Neural progenitor cell (in vitro differentiated cells): Measurements from ENCODE around the gene SREBF2. TPM values are rescaled to one million over a fixed set of nuclear protein-coding genes. Genes with fewer than 3 reads are reported as not detected.

Experiments used
- DNase-seq: peaks from one replicate; pipeline ENCODE4 v3.0.0-alpha.2; 2016; ENCODE audit warnings: low spot score
- H2AFZ ChIP-seq: fragments of 200-600 bp; sonication (generic); replicated peaks from 2 replicates; pipeline ENCODE4 v1.6.1; 2016; ENCODE audit warnings: antibody characterized with exemption
- H3F3A ChIP-seq: fragments of 200-600 bp; sonication (generic); 2 replicates; pipeline ENCODE4 v1.6.1; 2016; ENCODE audit warnings: antibody characterized with exemption, low read depth
- H3K27ac ChIP-seq: fragments of 200-600 bp; sonication (generic); 2 replicates; pipeline ENCODE4 v1.5.1; 2016; ENCODE audit warnings: mild to moderate bottlenecking
- H3K27me3 ChIP-seq: fragments of 200-600 bp; sonication (generic); 2 replicates; pipeline ENCODE4 v1.6.1; 2016; ENCODE audit warnings: mild to moderate bottlenecking, moderate library complexity
- H3K36me3 ChIP-seq: fragments of 200-600 bp; sonication (generic); 2 replicates; pipeline ENCODE4 v1.5.1; 2016
- H3K4me1 ChIP-seq: fragments of 200-600 bp; sonication (generic); 2 replicates; pipeline ENCODE4 v1.6.1; 2016; ENCODE audit warnings: mixed run types
- H3K4me2 ChIP-seq: fragments of 200-600 bp; sonication (generic); 2 replicates; pipeline ENCODE4 v1.6.1; 2016
- H3K4me3 ChIP-seq: fragments of 200-600 bp; sonication (generic); 2 replicates; pipeline ENCODE4 v1.5.1; 2016
- H3K79me2 ChIP-seq: fragments of 200-600 bp; sonication (generic); 2 replicates; pipeline ENCODE4 v1.6.1; 2016; ENCODE audit warnings: low read depth
- H3K9ac ChIP-seq: fragments of 200-600 bp; sonication (generic); 2 replicates; pipeline ENCODE4 v1.6.1; 2016
- H3K9me3 ChIP-seq: fragments of 200-600 bp; sonication (generic); 2 replicates; pipeline ENCODE4 v1.5.1; 2016; ENCODE audit warnings: low read depth
- H4K20me1 ChIP-seq: fragments of 200-600 bp; sonication (generic); 2 replicates; pipeline ENCODE4 v1.6.1; 2016; ENCODE audit warnings: low read depth
- H3K27ac Mint-ChIP-seq: 3 replicates; pipeline ENCODE4 v1.8.0; 2021; ENCODE audit warnings: mixed read lengths
- H3K27me3 Mint-ChIP-seq: 2 replicates; pipeline ENCODE4 v1.8.0; 2022; ENCODE audit warnings: low read depth, mild to moderate bottlenecking, inconsistent platforms, moderate library complexity, mixed read lengths; ENCODE audit not compliant: insufficient read depth
- H3K36me3 Mint-ChIP-seq: 3 replicates; pipeline ENCODE4 v1.8.0; 2021; ENCODE audit warnings: mixed read lengths
- H3K4me1 Mint-ChIP-seq: 3 replicates; pipeline ENCODE4 v1.8.0; 2021; ENCODE audit warnings: mixed read lengths
- H3K4me3 Mint-ChIP-seq: 3 replicates; pipeline ENCODE4 v1.8.0; 2021; ENCODE audit warnings: mild to moderate bottlenecking, moderate library complexity, mixed read lengths
- H3K9me3 Mint-ChIP-seq: 3 replicates; pipeline ENCODE4 v1.8.0; 2020; ENCODE audit warnings: mixed read lengths
- CTCF ChIP-seq: fragments of 200-600 bp; sonication (generic); IDR thresholded peaks from 2 replicates; pipeline ENCODE4 v1.5.1; 2017; ENCODE audit warnings: antibody characterized with exemption, mild to moderate bottlenecking
- EZH2 ChIP-seq: fragments of 200-600 bp; sonication (generic); IDR thresholded peaks from 2 replicates; pipeline ENCODE4 v1.6.1; 2017; ENCODE audit warnings: antibody characterized with exemption, mild to moderate bottlenecking, moderate library complexity
- EZH2phosphoT487 ChIP-seq: fragments of 200-600 bp; sonication (generic); IDR thresholded peaks from 2 replicates; pipeline ENCODE4 v1.6.1; 2017; ENCODE audit warnings: antibody characterized with exemption
- total RNA-seq: library from RNA; depleted of rRNA; stranded (reverse); fragments of >200 nt; gene quantifications from 2 replicates; pipeline ENCODE4 v1.2.3, GENCODE V29; 2015; ENCODE audit warnings: low replicate concordance

The SREBF2 gene
- total RNA-seq, 1 donor from 2014 or later = 64.0 TPM

- peaks cover 34% of the 10 kb centered on the region for H3K4me1 ChIP-seq
- H3K27ac ChIP-seq = no peak overlapping the region
- H2AFZ ChIP-seq = no peak overlapping the region
- no peak overlapping the region for H3K4me3 ChIP-seq
- no peaks in the 10 kb centered on the region for H3K27me3 ChIP-seq
- peaks cover 33% of the 10 kb centered on the region for H3F3A ChIP-seq
- H3K9me3 ChIP-seq = no peaks in the 10 kb centered on the region
- no peaks in the 10 kb centered on the region for H3K36me3 ChIP-seq
- Mint-ChIP-seq H3K27me3 (peaks cover 2% of the 10 kb centered on the region), H3K9me3 (no peaks in the 10 kb centered on the region), H3K4me1 (peaks cover 48% of the 10 kb centered on the region), H3K4me3 (no peak overlapping the region), H3K36me3 (peaks cover 45% of the 10 kb centered on the region), H3K27ac (no peak overlapping the region)
- no peak overlapping the region for H3K9ac ChIP-seq
- H3K4me2 ChIP-seq = no peak overlapping the region
- DNase-seq = no peak
- TF ChIP-seq EZH2phosphoT487 (no peak), CTCF (no peak), EZH2 (no peak)
- peaks cover 100% of the 10 kb centered on the region for H3K79me2 ChIP-seq
- peaks cover 97% of the 10 kb centered on the region for H4K20me1 ChIP-seq
Measured at GRCh38 chr22:41842996-41843970, 10.4 kb downstream of the SREBF2 start.

DNA sequence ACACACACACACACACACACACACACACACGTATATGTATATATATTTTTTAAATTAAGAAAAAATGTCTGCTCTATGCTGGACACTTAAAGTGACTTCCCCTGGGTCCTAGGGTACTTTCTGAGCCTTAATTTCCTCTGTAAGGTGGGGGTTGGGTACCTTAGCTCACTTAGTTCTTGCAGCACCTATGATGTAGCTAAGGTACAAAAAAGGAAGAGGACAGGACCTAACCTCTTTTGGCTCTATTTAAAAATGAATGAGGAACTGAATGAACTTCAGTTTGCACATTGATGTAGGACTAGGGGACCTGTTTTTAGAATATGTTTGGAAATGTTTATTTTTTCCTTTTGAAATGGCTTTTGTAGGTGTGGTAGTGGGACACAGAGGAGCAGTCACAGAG is 11.1 kb downstream of the SREBF2 start:
- peaks cover 97% of the 10 kb centered on the region for H4K20me1 ChIP-seq
- no peaks in the 10 kb centered on the region for H3K36me3 ChIP-seq
- H2AFZ ChIP-seq = no peak overlapping the region
- H3K4me3 Mint-ChIP-seq = no peak overlapping the region
- H3F3A ChIP-seq = peaks cover 33% of the 10 kb centered on the region
- H3K4me3 ChIP-seq = no peak overlapping the region
- H3K9me3 ChIP-seq = no peaks in the 10 kb centered on the region
- H3K9me3 Mint-ChIP-seq = no peaks in the 10 kb centered on the region
- H3K4me1 ChIP-seq = peaks cover 34% of the 10 kb centered on the region
- no peaks in the 10 kb centered on the region for H3K27me3 ChIP-seq
- DNase-seq = no peak
- peak overlapping the region; percentile 84 for H3K27ac ChIP-seq
- peaks cover 100% of the 10 kb centered on the region for H3K79me2 ChIP-seq
- H3K4me1 Mint-ChIP-seq = peaks cover 46% of the 10 kb centered on the region
- peak overlapping the region; percentile 0 for H3K4me2 ChIP-seq
- TF ChIP-seq EZH2phosphoT487 = no peak
- no peak for TF ChIP-seq EZH2
- no peak for TF ChIP-seq CTCF
- H3K27ac Mint-ChIP-seq = peak overlapping the region; percentile 39
- H3K27me3 Mint-ChIP-seq = peaks cover 2% of the 10 kb centered on the region
- H3K36me3 Mint-ChIP-seq = peaks cover 42% of the 10 kb centered on the region
- H3K9ac ChIP-seq = no peak overlapping the region

DNA sequence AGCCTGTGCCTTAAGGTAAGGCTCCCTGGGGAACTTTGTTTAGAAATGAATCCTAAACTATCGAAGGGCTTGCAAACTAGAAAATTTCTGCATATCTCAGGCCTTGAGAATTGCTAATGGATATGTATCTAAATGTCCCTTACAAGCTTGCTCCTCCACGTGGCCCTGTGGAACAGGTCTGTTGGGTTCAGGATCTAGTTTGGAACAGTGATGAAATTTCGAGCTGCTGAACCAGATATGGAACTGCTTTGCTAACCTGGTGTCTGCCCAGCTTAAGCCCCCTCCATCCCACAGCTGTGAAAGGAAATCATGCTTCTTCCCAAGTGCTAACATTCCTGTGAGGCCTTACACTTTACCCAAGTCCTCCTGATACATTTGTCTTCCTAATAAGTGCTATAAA is 11.6 kb downstream of the SREBF2 start:
- peaks cover 97% of the 10 kb centered on the region for H4K20me1 ChIP-seq

More for the DNA sequence above, 11.6 kb downstream of the SREBF2 start:
- H3K9me3 ChIP-seq = no peaks in the 10 kb centered on the region
- peak overlapping the region; percentile 84 for H3K27ac ChIP-seq
- H2AFZ ChIP-seq = no peak overlapping the region
- no peak overlapping the region for H3K9ac ChIP-seq
- DNase-seq = no peak
- Mint-ChIP-seq H3K36me3 (peaks cover 41% of the 10 kb centered on the region), H3K9me3 (no peaks in the 10 kb centered on the region), H3K27ac (no peak overlapping the region), H3K4me1 (peaks cover 42% of the 10 kb centered on the region), H3K27me3 (peaks cover 2% of the 10 kb centered on the region), H3K4me3 (no peak overlapping the region)
- TF ChIP-seq CTCF = no peak
- no peak for TF ChIP-seq EZH2phosphoT487
- TF ChIP-seq EZH2 = no peak
- H3K36me3 ChIP-seq = no peaks in the 10 kb centered on the region
- no peak overlapping the region for H3K4me3 ChIP-seq
- peak overlapping the region; percentile 0 for H3K4me2 ChIP-seq
- H3F3A ChIP-seq = peaks cover 33% of the 10 kb centered on the region
- peaks cover 34% of the 10 kb centered on the region for H3K4me1 ChIP-seq
- no peaks in the 10 kb centered on the region for H3K27me3 ChIP-seq
- H3K79me2 ChIP-seq = peaks cover 100% of the 10 kb centered on the region
